ENCODE results near the gene UNC5C. TPM values are rescaled to one million over a fixed set of nuclear protein-coding genes. Genes with fewer than 3 reads are reported as not detected.

Gene UNC5C
- total RNA-seq, 1 donor from 2014 or later, result 43.8 TPM

DNA sequence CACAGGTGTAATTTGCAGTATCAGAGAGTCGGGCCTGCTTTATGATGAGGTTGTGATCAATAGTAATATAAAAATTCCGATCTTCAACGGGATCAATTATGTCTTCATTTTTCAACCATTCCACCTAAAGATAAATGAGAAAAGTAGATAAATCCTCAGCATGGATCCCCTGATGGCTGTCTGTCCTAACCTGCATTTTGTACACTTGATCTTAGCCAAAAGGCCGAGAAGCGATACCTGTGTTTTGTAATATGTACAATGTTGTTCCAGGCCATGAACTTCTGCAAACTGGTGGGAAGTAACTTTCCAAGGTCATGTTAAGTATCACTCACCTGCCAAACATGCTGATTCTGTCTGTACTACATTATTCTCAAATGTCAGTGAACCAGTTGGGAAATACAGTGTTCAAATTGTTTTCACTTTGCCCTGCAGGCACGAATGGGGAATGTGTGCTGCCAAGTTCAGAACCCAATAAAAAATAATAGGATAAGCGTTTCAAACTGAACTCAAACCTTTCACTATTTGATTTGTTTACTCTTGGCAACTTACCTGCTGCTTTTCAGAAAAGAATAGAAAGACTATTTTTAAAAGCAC lies 298.1 kb downstream of the UNC5C start:
- no peak for DNase-seq (ENCODE audit: low spot score, unreplicated experiment)
- H3K36me3 Mint-ChIP-seq (ENCODE audit: insufficient read depth), result peaks cover 19% of the 10 kb centered on the region
- peaks cover 5% of the 10 kb centered on the region for H3K4me1 Mint-ChIP-seq (ENCODE audit: low read depth)
- H3K9me3 Mint-ChIP-seq (ENCODE audit: low read depth), result no peaks in the 10 kb centered on the region
- no peaks in the 10 kb centered on the region for H3K27me3 Mint-ChIP-seq
- TF ChIP-seq, protein P1, sequence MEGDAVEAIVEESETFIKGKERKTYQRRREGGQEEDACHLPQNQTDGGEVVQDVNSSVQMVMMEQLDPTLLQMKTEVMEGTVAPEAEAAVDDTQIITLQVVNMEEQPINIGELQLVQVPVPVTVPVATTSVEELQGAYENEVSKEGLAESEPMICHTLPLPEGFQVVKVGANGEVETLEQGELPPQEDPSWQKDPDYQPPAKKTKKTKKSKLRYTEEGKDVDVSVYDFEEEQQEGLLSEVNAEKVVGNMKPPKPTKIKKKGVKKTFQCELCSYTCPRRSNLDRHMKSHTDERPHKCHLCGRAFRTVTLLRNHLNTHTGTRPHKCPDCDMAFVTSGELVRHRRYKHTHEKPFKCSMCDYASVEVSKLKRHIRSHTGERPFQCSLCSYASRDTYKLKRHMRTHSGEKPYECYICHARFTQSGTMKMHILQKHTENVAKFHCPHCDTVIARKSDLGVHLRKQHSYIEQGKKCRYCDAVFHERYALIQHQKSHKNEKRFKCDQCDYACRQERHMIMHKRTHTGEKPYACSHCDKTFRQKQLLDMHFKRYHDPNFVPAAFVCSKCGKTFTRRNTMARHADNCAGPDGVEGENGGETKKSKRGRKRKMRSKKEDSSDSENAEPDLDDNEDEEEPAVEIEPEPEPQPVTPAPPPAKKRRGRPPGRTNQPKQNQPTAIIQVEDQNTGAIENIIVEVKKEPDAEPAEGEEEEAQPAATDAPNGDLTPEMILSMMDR (IDR thresholded peaks at IDR 0.05; ENCODE audit: unreplicated experiment), result no peak
- no peak overlapping the region for H3K4me3 Mint-ChIP-seq (ENCODE audit: low read depth)
- H3K27ac Mint-ChIP-seq, result no peak overlapping the region

DNA sequence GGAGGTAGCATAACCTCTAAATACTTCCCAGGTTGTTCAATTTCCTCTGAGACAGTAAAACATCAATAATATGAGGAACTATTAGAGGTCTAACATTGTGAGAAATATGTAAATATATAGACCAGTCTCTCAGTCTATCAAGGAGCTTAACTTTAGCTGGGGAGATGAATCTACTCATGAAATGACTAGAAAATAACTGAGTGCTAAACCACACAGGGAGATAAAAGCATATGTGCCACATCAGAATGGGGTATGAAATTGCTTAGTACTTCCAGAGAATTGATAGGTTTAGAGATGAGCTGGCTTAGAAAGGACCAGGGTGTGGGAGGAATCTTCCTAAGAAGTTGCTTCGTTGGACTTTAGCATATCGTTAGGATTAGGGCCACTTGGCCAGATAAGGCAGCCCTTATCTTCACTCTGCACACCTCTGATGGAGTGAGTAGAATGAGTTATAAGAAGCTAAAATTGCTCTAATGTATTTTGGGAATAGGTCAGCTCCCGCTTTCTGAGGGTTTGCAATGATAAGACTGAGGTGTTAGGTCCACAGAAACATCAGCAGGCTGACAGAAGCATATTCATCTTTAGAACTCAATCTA lies 299.2 kb downstream of the UNC5C start:
- Mint-ChIP-seq H3K4me3 (ENCODE audit: low read depth) (no peak overlapping the region), H3K36me3 (ENCODE audit: insufficient read depth) (peaks cover 26% of the 10 kb centered on the region)

DNA sequence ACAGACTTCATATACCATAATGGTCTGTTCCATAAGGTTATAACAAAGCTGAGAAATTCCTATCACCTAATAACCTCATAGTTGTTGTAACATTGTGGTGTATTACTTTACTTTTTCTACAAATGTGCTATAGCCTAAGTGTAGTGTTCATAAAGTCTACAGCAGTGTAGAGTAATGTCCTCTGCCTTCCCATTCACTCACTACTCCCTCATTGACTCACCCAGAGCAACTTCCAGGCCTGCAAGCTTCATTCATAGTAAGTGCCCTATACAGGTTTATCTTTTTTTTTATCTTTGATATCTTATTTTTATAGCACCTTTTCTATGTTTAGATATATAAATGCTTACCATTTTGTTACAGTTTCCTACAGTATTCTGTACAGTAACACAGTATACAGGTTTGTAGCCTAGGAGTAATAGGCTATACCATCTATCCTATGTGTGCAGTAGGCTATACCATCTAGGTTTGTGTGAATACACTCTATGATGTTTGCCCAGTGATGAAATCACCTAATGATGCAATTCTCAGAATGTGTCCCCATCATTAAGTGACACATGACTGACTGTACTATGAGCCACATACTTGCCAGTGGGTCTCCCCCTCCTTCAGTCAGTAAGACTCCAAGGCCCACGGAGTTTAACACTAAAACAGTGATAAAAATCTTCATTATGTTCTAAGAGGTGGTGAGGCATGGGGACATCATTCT lies 299.9 kb downstream of the UNC5C start:
- Mint-ChIP-seq H3K36me3 (ENCODE audit: insufficient read depth) (peaks cover 31% of the 10 kb centered on the region), H3K27me3 (no peaks in the 10 kb centered on the region), H3K4me1 (ENCODE audit: low read depth) (peaks cover 6% of the 10 kb centered on the region), H3K9me3 (ENCODE audit: low read depth) (no peaks in the 10 kb centered on the region), H3K27ac (no peak overlapping the region), H3K4me3 (ENCODE audit: low read depth) (no peak overlapping the region)
- TF ChIP-seq, protein P1 (IDR thresholded peaks at IDR 0.05; ENCODE audit: unreplicated experiment), result no peak
- no peak for DNase-seq (ENCODE audit: low spot score, unreplicated experiment)

More for the DNA sequence above, 299.2 kb downstream of the UNC5C start:
- Mint-ChIP-seq H3K4me1 (ENCODE audit: low read depth) (peaks cover 6% of the 10 kb centered on the region), H3K9me3 (ENCODE audit: low read depth) (no peaks in the 10 kb centered on the region), H3K27me3 (no peaks in the 10 kb centered on the region), H3K27ac (no peak overlapping the region)
- TF ChIP-seq, protein P1 (IDR thresholded peaks at IDR 0.05; ENCODE audit: unreplicated experiment), result no peak
- no peak for DNase-seq (ENCODE audit: low spot score, unreplicated experiment)

DNA sequence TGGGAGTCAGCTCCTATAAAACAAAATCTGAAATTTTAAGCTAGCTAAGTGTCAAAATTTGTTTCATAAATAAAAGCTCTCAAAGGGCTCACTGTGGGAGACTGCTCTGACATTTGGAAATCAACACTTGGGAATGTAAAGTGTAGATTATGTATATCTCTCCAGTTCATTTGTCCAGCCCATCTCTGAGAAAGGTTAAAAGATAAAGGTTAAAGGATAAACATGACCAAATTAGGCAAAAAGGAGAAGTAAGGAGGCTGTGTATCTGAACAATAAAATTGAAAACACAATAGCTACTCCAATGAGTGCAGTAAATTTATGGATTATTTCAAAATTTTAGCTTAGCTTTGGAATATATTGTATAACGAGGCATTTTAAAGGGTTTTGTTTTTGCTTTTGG lies 304.9 kb downstream of the UNC5C start:
- H3K27ac Mint-ChIP-seq, result no peak overlapping the region
- H3K9me3 Mint-ChIP-seq (ENCODE audit: low read depth), result peaks cover 12% of the 10 kb centered on the region
- H3K4me3 Mint-ChIP-seq (ENCODE audit: low read depth), result no peak overlapping the region
- peaks cover 16% of the 10 kb centered on the region for H3K4me1 Mint-ChIP-seq (ENCODE audit: low read depth)
- no peaks in the 10 kb centered on the region for H3K27me3 Mint-ChIP-seq
- DNase-seq (ENCODE audit: low spot score, unreplicated experiment), result no peak
- H3K36me3 Mint-ChIP-seq (ENCODE audit: insufficient read depth), result peaks cover 39% of the 10 kb centered on the region
- TF ChIP-seq, protein P1 (IDR thresholded peaks at IDR 0.05; ENCODE audit: unreplicated experiment), result no peak

GRCh38 chr4:95238554-95238953 lies 310.2 kb downstream of the UNC5C start:
- TF ChIP-seq, protein P1 (IDR thresholded peaks at IDR 0.05; ENCODE audit: unreplicated experiment), result no peak
- peaks cover 16% of the 10 kb centered on the region for H3K4me1 Mint-ChIP-seq (ENCODE audit: low read depth)
- no peak overlapping the region for H3K27ac Mint-ChIP-seq
- H3K36me3 Mint-ChIP-seq (ENCODE audit: insufficient read depth), result peaks cover 37% of the 10 kb centered on the region
- H3K27me3 Mint-ChIP-seq, result no peaks in the 10 kb centered on the region
- DNase-seq (ENCODE audit: low spot score, unreplicated experiment), result no peak
- H3K9me3 Mint-ChIP-seq (ENCODE audit: low read depth), result peaks cover 21% of the 10 kb centered on the region
- H3K4me3 Mint-ChIP-seq (ENCODE audit: low read depth), result no peak overlapping the region

Measured in progenitor cell of endocrine pancreas (in vitro differentiated cells).